Measurements from ENCODE around the gene LHPP.

The LHPP gene

GRCh38 chr10:124616040-124616835, 154.6 kb downstream of the LHPP start:
- in situ Hi-C loops (cut with MboI; ENCODE audit: low sequenced_read_pairs) = no loop called here

- in situ Hi-C loops (cut with MboI; ENCODE audit: low sequenced_read_pairs) = no loop called here
Measured at GRCh38 chr10:124616836-124617130, 155.2 kb downstream of the LHPP start.

GRCh38 chr10:124618470-124619073, 156.9 kb downstream of the LHPP start:
- in situ Hi-C loops (cut with MboI; ENCODE audit: low sequenced_read_pairs) = no loop called here

GRCh38 chr10:124619195-124619594, 157.6 kb downstream of the LHPP start:
- in situ Hi-C loops (cut with MboI; ENCODE audit: low sequenced_read_pairs) = no loop called here

GRCh38 chr10:124619802-124620490, 158.3 kb downstream of the LHPP start:
- in situ Hi-C loops (cut with MboI; ENCODE audit: low sequenced_read_pairs) = no loop called here

- in situ Hi-C loops (cut with MboI; ENCODE audit: low sequenced_read_pairs) = no loop called here
Measured at GRCh38 chr10:124621637-124622036, 160.0 kb downstream of the LHPP start.

GRCh38 chr10:124622158-124622557, 160.5 kb downstream of the LHPP start:
- in situ Hi-C loops (cut with MboI; ENCODE audit: low sequenced_read_pairs) = no loop called here

GRCh38 chr10:124622866-124623536, 161.4 kb downstream of the LHPP start:
- in situ Hi-C loops (cut with MboI; ENCODE audit: low sequenced_read_pairs) = no loop called here

- in situ Hi-C loops (cut with MboI; ENCODE audit: low sequenced_read_pairs) = no loop called here
Measured at GRCh38 chr10:124624006-124624405, 162.4 kb downstream of the LHPP start.

- in situ Hi-C loops (cut with MboI; ENCODE audit: low sequenced_read_pairs) = no loop called here
Measured at GRCh38 chr10:124624466-124624865, 162.8 kb downstream of the LHPP start.

- in situ Hi-C loops (cut with MboI; ENCODE audit: low sequenced_read_pairs) = no loop called here
Measured at GRCh38 chr10:124624895-124625294, 163.3 kb downstream of the LHPP start.

GRCh38 chr10:124625831-124626238, 164.2 kb downstream of the LHPP start:
- in situ Hi-C loops (cut with MboI; ENCODE audit: low sequenced_read_pairs) = no loop called here

GRCh38 chr10:124626759-124627380, 165.2 kb downstream of the LHPP start:
- in situ Hi-C loops (cut with MboI; ENCODE audit: low sequenced_read_pairs) = no loop called here

- in situ Hi-C loops (cut with MboI; ENCODE audit: low sequenced_read_pairs) = no loop called here
Measured at GRCh38 chr10:124627866-124628675, 166.4 kb downstream of the LHPP start.

GRCh38 chr10:124628676-124629021, 167.0 kb downstream of the LHPP start:
- in situ Hi-C loops (cut with MboI; ENCODE audit: low sequenced_read_pairs) = no loop called here

GRCh38 chr10:124629415-124629814, 167.8 kb downstream of the LHPP start:
- in situ Hi-C loops (cut with MboI; ENCODE audit: low sequenced_read_pairs) = no loop called here

GRCh38 chr10:124629842-124630241, 168.2 kb downstream of the LHPP start:
- in situ Hi-C loops (cut with MboI; ENCODE audit: low sequenced_read_pairs) = no loop called here

- in situ Hi-C loops (cut with MboI; ENCODE audit: low sequenced_read_pairs) = no loop called here
Measured at GRCh38 chr10:124630551-124630950, 168.9 kb downstream of the LHPP start.

- in situ Hi-C loops (cut with MboI; ENCODE audit: low sequenced_read_pairs) = no loop called here
Measured at GRCh38 chr10:124632064-124632531, 170.5 kb downstream of the LHPP start.

- in situ Hi-C loops (cut with MboI; ENCODE audit: low sequenced_read_pairs) = no loop called here
Measured at GRCh38 chr10:124632566-124632965, 170.9 kb downstream of the LHPP start.

All from HL-60/S4 treated with retinoic acid at 250 ng/mL for 4 days and 3 days (cell line).